Fibroblast of the aortic adventitia (primary cell): ENCODE results near the gene ORAI2. TPM values are rescaled to one million over a fixed set of nuclear protein-coding genes. Genes with fewer than 3 reads are reported as not detected.
"Not testable (repeated sequence)": the region's sequence is repeated elsewhere in the genome, so short reads cannot be mapped to it uniquely, and the experiment has no call there.

Experiments
- DNase-seq: peaks from one replicate; pipeline ENCODE4 v3.0.0-alpha.2; 2010; ENCODE audit warnings: low read depth
- H3K4me3 ChIP-seq: 2 replicates; pipeline ENCODE4 v1.5.1; 2011; ENCODE audit warnings: low read depth, mild to moderate bottlenecking, control low read depth, low read length, moderate library complexity
- total RNA-seq: library from RNA; depleted of rRNA; stranded (reverse); fragments of >200 nt; gene quantifications from 2 replicates; pipeline ENCODE4 v1.2.3, GENCODE V29; 2012; ENCODE audit warnings: low replicate concordance
- TF ChIP-seq, protein P1 (sequence below): IDR thresholded peaks from 2 replicates; pipeline ENCODE4 v1.5.1; 2011; ENCODE audit warnings: mild to moderate bottlenecking, low read length, control low read depth, inconsistent platforms; ENCODE audit not compliant: insufficient read depth

The ORAI2 gene
- total RNA-seq, 1 donor, result 44.1 TPM

DNA sequence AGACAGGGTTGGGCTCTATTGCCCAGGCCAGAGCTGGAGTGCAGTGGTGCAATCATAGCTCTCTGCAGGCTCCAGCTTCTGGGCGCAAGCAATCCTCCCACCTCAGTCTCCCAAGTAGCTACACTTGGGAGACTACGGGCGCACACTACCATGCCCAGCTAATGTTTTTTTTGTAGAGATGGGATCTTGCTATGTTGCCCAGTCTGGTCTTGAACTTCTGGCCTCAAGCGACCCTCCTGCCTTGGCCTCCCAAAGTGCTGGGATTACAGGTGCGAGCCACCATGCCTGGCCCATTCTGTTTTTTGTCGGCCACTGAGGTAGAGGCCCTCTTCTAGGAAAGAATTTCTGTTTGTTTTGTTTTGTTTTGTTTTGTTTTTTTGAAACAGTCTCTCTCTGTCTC, 19.1 kb downstream of the ORAI2 start:
- H3K4me3 ChIP-seq, result no peak overlapping the region

DNA sequence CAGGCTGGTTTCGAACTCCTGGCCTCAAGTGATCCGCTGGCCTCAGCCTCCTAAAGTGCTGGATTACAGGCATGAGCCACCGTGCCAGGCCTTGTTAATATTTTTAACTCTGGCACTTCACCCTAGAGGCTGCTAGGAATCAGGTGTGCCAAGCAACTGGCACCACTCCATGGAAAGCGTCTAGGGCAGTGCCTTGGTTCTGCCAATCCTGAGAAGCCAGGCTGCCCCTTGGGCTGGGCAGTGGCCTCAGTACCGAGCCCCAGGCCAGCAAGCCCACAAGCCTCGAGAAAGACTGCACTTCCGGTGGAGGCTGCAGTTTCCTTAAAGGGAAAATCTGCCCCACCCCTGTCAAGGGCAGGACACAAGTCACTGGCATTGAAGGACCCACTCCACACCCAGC, 19.9 kb downstream of the ORAI2 start:
- H3K4me3 ChIP-seq, result no peak overlapping the region
- TF ChIP-seq, protein P1, sequence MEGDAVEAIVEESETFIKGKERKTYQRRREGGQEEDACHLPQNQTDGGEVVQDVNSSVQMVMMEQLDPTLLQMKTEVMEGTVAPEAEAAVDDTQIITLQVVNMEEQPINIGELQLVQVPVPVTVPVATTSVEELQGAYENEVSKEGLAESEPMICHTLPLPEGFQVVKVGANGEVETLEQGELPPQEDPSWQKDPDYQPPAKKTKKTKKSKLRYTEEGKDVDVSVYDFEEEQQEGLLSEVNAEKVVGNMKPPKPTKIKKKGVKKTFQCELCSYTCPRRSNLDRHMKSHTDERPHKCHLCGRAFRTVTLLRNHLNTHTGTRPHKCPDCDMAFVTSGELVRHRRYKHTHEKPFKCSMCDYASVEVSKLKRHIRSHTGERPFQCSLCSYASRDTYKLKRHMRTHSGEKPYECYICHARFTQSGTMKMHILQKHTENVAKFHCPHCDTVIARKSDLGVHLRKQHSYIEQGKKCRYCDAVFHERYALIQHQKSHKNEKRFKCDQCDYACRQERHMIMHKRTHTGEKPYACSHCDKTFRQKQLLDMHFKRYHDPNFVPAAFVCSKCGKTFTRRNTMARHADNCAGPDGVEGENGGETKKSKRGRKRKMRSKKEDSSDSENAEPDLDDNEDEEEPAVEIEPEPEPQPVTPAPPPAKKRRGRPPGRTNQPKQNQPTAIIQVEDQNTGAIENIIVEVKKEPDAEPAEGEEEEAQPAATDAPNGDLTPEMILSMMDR, result no peak
- DNase-seq, result no peak

More for the DNA sequence above, 19.1 kb downstream of the ORAI2 start:
- TF ChIP-seq, protein P1, result no peak
- DNase-seq, result no peak

DNA sequence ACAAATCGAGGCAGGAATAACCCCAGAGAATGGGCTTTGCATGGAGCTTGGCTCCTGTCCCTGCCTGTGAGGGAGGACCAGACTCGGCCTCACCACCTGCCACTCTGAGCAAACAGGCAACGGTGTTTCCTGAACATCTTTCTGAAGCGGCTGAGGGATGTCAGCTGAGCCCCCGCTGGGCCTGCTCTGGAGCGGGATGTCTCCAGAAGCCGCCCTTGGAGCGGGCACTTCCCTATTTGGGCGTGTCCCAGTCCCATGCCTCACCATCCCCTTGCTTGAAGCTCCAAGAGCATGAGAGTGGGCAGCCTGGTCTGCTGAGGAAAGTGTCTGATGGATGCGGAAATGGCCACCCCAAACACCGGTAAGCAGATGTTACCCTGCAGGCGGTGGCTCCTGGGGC, 21.1 kb downstream of the ORAI2 start:
- H3K4me3 ChIP-seq, result no peak overlapping the region
- TF ChIP-seq, protein P1, result no peak
- no peak for DNase-seq

DNA sequence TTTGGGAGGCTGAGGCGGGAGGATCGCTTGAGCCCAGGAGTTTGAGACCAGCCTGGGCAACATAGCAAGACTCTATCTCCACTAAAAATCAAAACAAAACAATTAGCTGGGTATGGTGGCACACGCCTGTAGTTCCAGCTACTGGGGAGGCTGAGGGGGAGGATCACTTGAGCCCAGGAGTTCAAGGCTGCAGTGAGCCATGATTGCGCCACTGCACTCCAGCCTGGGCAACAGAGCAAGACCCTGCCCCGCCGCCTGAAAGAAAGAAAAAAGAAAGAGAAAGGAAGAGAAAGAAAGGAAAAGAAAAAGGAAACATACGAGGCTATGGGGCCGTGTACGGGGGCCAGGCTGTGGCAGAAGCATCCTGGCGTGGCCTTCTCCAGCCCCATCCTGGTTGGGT, 21.6 kb downstream of the ORAI2 start:
- not testable (repeated sequence) for DNase-seq, H3K4me3 ChIP-seq

DNA sequence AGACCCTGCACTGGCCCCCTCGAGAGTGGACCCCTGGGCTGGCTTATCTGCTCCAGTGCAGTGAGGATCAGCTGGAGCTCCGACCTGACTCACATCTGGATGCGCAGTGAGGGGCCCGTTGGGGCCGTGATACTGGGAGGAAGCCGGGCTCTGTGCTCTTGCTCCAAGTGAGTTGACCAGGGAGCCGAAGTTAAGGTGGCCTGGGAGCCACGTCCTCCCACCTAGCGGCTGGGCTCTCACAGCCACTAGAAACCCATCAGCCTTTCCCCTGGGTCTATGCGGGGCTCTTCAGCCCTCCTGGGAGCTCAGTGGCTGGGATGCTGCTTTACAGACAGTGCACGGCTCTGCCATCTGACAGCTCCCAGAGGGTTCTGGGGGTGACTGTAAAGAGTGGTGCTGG, 22.2 kb downstream of the ORAI2 start:
- H3K4me3 ChIP-seq, result no peak overlapping the region
- DNase-seq, result no peak
- TF ChIP-seq, protein P1, result no peak

DNA sequence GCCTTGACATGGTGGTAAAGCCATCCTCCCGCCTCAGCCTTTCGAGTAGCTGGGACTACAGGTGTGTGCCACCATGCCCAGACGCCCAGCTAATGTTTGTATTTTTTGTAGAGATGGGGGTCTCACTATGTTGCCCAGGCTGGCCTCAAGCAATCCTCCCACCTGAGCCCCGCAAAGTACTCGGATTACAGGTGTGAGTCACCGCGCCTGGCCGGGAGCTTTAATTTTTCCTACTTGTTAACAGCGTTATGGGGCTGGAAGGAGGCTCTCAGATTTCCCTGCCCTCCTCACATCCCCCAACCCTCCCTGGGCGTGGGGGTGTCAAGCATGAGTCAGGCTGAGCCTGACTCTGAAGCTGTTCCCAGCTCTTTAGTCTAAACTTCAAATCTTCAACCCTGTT, 23.0 kb downstream of the ORAI2 start:
- TF ChIP-seq, protein P1, result no peak
- no peak overlapping the region for H3K4me3 ChIP-seq
- no peak for DNase-seq

DNA sequence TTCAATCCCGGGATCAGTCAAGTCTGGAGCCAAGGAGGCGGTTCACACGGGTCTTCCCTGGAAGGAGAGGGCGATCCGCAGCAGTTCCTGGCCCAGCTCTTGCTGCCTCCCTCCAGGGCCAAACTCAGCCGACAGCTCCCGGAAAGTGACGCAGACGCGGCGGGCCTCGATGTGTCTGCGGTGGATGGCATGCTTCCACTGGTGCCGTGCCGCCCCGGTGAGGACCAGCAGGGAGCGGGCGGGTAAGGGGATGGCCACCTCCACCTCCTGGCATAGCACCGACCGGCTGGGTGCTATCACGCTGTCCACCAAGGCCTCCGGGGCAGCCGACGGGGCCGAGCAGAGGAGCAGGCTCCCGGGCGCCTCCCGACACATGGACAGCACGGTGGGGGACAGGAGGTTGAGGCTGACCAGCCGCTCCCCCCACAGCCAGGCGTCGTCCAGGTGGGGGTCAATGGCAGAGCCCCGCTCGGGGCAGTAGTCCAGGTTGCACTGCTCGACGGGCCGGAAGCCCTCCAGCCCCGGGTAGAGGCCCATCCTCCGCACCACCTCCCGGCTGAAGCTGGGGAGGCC, 24.1 kb downstream of the ORAI2 start:
- TF ChIP-seq, protein P1, result no peak
- H3K4me3 ChIP-seq, result no peak overlapping the region
- DNase-seq, result no peak
